Skeletal muscle tissue (tissue), 4 donors: ENCODE results near the gene DGCR2. TPM values are rescaled to one million over a fixed set of nuclear protein-coding genes. Genes with fewer than 3 reads are reported as not detected.

ENCODE experiments used
- H3K27ac ChIP-seq: one replicate; pipeline ENCODE4 v1.7.0; 2013; ENCODE audit warnings: mild to moderate bottlenecking, low read depth, low read length, inconsistent platforms
- H3K27me3 ChIP-seq, 3 donors: one replicate each; pipeline ENCODE4 v1.7.0; 2013; ENCODE audit warnings: low read length in 3 of 3; ENCODE audit not compliant: control insufficient read depth in 3 of 3, insufficient read depth in 3 of 3
- H3K36me3 ChIP-seq, 3 donors: one replicate each; pipeline ENCODE4 v1.7.0; 2013; ENCODE audit warnings: low read length in 3 of 3; ENCODE audit not compliant: control insufficient read depth in 3 of 3, insufficient read depth in 3 of 3
- H3K4me1 ChIP-seq, 3 donors: one replicate each; pipeline ENCODE4 v1.7.0; 2013; ENCODE audit warnings: low read length in 3 of 3, mild to moderate bottlenecking in 3 of 3; ENCODE audit not compliant: control insufficient read depth in 3 of 3, insufficient read depth in 3 of 3
- H3K4me3 ChIP-seq, 3 donors: one replicate each; pipeline ENCODE4 v1.7.0; 2013; ENCODE audit warnings: low read length in 3 of 3
- H3K9ac ChIP-seq, 3 donors: one replicate each; pipeline ENCODE4 v1.7.0; 2013; ENCODE audit warnings: low read length in 3 of 3, mild to moderate bottlenecking in 3 of 3, moderate library complexity in 2 of 3, low read depth in 1 of 3
- H3K9me3 ChIP-seq, 3 donors: one replicate each; pipeline ENCODE4 v1.7.0; 2013; ENCODE audit warnings: low read length in 3 of 3; ENCODE audit not compliant: control insufficient read depth in 3 of 3
- total RNA-seq: library from RNA; depleted of rRNA; stranded (reverse); fragments of >200 nt; gene quantifications from one replicate; pipeline ENCODE4 v1.2.3, GENCODE V29; 2014
- donor health status: Osteomylitis.

Gene DGCR2
- total RNA-seq, 1 donor from 2014 or later, result 41.8 TPM

DNA sequence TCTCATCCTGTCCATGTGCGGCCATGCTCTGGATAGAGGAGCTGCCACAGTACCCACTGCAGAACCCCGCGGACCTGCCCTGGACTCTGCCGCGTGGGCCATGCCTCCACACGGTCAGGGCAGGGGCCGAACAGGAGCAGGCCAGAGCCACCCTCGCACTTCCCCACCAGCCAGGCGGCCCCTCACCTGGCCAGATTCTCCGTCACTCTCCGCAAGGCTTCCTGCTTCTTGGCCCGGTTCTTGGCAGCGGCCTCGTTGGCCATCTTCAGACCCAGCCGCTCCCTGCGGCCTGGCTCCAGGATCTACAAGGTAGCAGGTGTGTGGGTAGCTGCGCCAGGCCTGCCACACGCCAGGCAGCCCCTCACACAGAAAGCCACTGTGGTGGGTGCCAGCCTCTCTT is 12.7 kb upstream of the DGCR2 start:
- no peaks in the 10 kb centered on the region for H3K9me3 ChIP-seq
- no peak overlapping the region for H3K4me3 ChIP-seq
- no peak overlapping the region for H3K9ac ChIP-seq
- H3K27ac ChIP-seq, result no peak overlapping the region
- H3K27me3 ChIP-seq, result no peaks in the 10 kb centered on the region
- no peaks in the 10 kb centered on the region for H3K4me1 ChIP-seq
- H3K36me3 ChIP-seq, result peaks cover 67 to 80% (median 69%) of the 10 kb centered on the region in 3 donors

DNA sequence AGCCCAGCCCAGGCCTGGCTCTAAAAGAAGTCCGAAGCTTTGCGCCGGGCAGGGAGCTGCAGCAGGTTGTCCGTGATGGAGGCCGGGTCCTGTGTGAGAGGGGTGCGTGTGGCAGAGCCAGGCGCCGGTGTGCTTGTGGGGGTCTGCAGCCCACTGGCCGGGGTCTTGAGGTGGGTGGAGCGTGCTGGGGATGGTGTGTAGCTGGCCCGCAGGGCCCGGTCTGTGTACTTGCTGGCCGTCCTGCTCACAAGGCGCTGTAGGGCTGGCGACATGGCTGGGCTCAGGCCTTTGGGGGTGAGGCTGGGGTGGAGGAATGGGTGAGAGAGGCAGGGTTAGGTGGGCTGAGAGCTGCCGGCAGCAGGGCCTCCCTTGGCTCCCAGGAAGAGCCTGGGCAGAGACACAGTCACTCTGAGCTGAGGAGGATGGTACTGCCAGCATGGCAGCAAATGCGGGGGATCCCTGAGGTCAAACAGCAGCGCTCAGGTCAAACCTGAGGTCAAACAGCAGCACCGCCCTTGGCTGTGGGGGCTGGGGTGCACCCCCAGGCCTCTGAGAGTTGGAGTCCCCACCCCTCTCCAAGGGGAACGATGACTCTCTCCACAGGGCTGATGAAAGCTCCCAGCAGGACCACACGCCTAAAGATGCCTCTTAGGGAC is 12.1 kb upstream of the DGCR2 start:
- Histone ChIP-seq H3K27ac (no peak overlapping the region), H3K9me3 (no peaks in the 10 kb centered on the region), H3K4me1 (no peaks in the 10 kb centered on the region), H3K27me3 (no peaks in the 10 kb centered on the region), H3K36me3 (peaks cover 61 to 74% (median 63%) of the 10 kb centered on the region in 3 donors), H3K9ac (no peak overlapping the region), H3K4me3 (no peak overlapping the region)

DNA sequence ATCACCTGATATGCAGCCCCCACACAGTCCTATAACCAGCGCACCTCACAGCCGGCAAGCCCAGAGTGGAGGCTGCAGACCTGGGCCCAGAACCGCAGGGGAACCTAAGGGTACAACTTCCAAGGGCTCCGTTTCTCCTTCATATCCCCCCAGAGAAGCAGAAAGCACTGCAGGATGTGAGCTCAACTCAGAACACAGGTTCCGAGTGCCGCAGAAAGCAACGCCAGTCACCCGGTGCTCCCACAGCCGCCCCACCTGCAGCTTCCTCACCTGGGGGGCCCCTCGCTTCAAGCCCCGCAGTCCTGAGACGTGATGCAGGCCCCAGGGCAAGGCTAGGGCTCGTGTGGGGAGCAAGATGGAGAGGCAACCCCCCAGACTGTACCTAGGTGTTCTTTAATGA is 11.3 kb upstream of the DGCR2 start:
- no peaks in the 10 kb centered on the region for H3K9me3 ChIP-seq
- H3K27ac ChIP-seq, result no peak overlapping the region
- H3K4me3 ChIP-seq, result no peak overlapping the region
- H3K9ac ChIP-seq, result no peak overlapping the region
- H3K4me1 ChIP-seq, result no peaks in the 10 kb centered on the region
- H3K36me3 ChIP-seq, result peaks cover 54 to 67% (median 56%) of the 10 kb centered on the region in 3 donors
- H3K27me3 ChIP-seq, result no peaks in the 10 kb centered on the region

DNA sequence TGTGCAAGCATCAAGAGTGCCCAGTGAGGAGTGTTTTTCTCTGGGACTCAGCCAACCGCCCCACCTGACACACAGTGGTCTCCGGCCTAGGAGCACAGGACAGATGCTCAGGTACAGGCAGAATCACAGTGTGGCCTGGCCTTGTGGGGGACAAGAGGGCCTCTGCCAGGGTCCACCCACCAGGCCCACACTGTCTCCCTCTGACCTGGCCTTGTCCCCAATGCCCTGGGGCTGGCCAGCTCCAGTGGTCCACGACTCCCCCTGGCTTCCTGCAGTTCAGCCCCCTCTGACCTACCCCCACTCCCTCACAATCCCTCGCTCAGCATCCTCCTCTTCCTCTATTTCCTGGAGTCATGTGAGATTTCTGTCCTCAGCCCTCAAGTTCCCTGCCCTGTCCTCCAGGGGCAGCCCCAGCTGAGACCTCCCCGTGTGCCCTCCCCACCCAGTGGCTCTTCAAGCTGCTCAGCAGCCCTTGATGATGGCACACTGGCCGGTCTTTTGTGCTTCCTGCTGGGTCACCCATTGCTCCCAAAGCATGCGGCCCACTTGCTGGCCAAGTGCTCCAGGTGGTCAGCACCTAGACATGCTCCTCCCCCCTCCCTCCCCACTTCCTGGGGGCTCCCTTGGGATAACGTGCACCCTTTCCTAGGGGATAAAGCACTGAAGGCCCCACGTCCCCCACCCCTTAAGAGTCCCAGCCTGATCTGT is 10.6 kb upstream of the DGCR2 start:
- no peak overlapping the region for H3K9ac ChIP-seq
- no peaks in the 10 kb centered on the region for H3K27me3 ChIP-seq
- H3K9me3 ChIP-seq, result no peaks in the 10 kb centered on the region
- H3K36me3 ChIP-seq, result peaks cover 46 to 60% (median 51%) of the 10 kb centered on the region in 3 donors
- H3K4me1 ChIP-seq, result no peaks in the 10 kb centered on the region
- H3K4me3 ChIP-seq, result no peak overlapping the region
- no peak overlapping the region for H3K27ac ChIP-seq

DNA sequence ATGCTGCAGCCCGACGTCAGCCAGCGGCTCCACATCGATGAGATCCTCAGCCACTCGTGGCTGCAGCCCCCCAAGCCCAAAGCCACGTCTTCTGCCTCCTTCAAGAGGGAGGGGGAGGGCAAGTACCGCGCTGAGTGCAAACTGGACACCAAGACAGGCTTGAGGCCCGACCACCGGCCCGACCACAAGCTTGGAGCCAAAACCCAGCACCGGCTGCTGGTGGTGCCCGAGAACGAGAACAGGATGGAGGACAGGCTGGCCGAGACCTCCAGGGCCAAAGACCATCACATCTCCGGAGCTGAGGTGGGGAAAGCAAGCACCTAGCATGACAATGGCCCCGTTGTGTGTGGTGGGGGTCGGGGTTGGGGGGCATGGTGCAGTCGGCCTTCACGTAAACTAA is 9.9 kb upstream of the DGCR2 start:
- H3K27ac ChIP-seq, result no peak overlapping the region
- no peaks in the 10 kb centered on the region for H3K9me3 ChIP-seq
- peaks cover 39 to 53% (median 45%) of the 10 kb centered on the region in 3 donors for H3K36me3 ChIP-seq
- no peaks in the 10 kb centered on the region for H3K27me3 ChIP-seq
- no peak overlapping the region for H3K9ac ChIP-seq
- H3K4me1 ChIP-seq, result no peaks in the 10 kb centered on the region
- no peak overlapping the region for H3K4me3 ChIP-seq

DNA sequence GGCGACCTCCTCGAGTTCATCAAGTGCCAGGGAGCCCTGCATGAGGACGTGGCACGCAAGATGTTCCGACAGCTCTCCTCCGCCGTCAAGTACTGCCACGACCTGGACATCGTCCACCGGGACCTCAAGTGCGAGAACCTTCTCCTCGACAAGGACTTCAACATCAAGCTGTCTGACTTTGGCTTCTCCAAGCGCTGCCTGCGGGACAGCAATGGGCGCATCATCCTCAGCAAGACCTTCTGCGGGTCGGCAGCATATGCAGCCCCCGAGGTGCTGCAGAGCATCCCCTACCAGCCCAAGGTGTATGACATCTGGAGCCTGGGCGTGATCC is 9.4 kb upstream of the DGCR2 start:
- H3K9ac ChIP-seq, result no peak overlapping the region
- H3K4me3 ChIP-seq, result no peak overlapping the region
- peaks cover 34 to 48% (median 39%) of the 10 kb centered on the region in 3 donors for H3K36me3 ChIP-seq
- H3K9me3 ChIP-seq, result no peaks in the 10 kb centered on the region
- no peaks in the 10 kb centered on the region for H3K4me1 ChIP-seq
- no peak overlapping the region for H3K27ac ChIP-seq
- no peaks in the 10 kb centered on the region for H3K27me3 ChIP-seq

DNA sequence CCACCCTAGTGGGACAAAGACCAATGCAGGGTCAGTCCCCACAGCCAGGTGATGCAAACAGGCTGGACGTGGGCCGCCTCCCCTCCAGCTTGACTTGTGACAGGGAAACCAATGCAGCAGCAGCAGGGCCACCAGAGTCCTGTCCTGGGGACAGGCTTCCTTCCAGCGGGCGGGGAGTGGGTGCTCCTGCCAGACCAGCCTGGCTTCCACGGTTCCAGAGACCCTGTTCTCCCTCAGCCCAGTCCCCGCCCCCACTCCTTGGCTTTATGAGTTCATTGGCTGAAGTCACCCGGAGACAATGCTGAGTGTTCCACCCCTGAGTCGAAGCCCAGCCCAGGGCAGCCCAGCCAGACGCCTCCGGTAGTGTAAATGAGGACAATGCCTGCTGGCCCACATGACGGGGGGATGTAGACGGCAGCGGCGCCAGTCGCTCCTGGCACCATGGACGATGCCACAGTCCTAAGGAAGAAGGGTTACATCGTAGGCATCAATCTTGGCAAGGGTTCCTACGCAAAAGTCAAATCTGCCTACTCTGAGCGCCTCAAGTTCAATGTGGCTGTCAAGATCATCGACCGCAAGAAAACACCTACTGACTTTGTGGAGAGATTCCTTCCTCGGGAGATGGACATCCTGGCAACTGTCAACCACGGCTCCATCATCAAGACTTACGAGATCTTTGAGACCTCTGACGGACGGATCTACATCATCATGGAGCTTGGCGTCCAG is 8.9 kb upstream of the DGCR2 start, which contains the start of gene TSSK2:
TSS of gene TSSK2 (plus strand) at position 350 of the 726 bp plus-strand sequence. CDS start at position 442, 92 bp downstream.
- no peak within 1 kb of the TSS for H3K9ac ChIP-seq
- H3K4me1 ChIP-seq, result no peaks in the 10 kb centered on the region
- H3K4me3 ChIP-seq, result no peak within 1 kb of the TSS
- peaks cover 30 to 44% (median 35%) of the 10 kb centered on the region in 3 donors for H3K36me3 ChIP-seq
- no peaks in the 10 kb centered on the region for H3K9me3 ChIP-seq
- no peak within 1 kb of the TSS for H3K27ac ChIP-seq
- no peaks in the 10 kb centered on the region for H3K27me3 ChIP-seq

DNA sequence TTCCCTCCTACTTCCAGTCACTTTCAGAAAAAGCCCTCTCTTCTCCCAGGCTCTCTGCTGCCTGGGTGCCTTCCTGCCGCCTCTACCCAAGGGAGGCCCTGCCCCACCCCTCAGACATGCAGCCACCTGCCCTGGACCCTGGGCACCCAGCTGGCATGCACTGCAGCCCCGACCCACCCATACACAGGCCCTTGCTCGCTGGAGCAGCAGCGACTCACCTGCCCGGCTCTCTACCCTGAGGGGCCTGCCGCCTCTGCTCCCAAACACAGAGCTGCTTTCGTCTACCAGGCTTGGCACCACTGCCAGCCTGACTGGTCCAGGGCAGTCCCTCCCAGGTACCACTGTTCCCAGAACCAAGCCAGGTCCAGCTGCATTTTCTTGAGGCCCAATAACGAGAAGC is 7.7 kb upstream of the DGCR2 start:
- no peak overlapping the region for H3K27ac ChIP-seq
- no peaks in the 10 kb centered on the region for H3K27me3 ChIP-seq
- H3K4me1 ChIP-seq, result no peaks in the 10 kb centered on the region
- H3K9me3 ChIP-seq, result no peaks in the 10 kb centered on the region
- peaks cover 25 to 32% (median 26%) of the 10 kb centered on the region in 3 donors for H3K36me3 ChIP-seq
- no peak overlapping the region for H3K9ac ChIP-seq
- H3K4me3 ChIP-seq, result no peak overlapping the region

DNA sequence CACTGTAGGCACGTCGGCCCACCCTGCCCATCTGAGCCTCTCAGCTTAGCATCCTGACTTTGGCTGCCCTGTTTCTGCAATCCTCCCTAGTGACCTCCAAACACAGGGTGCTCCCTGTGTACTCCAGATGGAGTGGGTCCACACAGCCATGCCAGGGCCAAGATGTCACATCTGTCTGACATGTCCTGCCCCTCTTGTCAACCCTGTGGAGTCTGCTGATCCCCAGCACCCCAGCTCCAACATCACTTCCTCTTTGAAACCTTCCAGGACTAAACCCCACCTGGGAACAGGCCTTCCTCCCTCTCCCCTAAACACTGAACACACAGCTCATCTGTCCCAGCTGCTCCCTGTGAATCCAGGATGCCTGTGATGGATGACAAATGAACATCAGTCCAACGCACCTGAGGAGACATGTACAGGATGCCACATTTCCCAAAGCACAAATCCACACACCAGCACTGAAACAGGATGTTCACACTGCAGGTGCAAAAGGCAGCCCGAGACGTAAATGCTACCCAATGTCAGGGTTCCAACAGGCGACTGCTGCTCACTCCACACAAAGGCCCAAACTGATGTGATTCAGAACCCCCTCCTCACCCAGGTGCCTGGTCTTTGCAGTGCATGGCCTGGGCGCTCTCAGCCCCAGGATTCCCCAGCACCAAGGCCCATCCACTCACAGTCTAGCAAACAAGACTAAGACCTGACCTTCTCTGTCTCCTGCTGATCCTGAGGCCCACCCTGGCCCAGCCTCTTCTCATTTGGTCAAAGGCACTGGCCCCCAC is 6.9 kb upstream of the DGCR2 start:
- Histone ChIP-seq H3K27me3 (no peaks in the 10 kb centered on the region), H3K9me3 (no peaks in the 10 kb centered on the region), H3K4me3 (no peak overlapping the region), H3K4me1 (no peaks in the 10 kb centered on the region), H3K36me3 (peaks cover 17 to 25% (median 19%) of the 10 kb centered on the region in 3 donors), H3K27ac (no peak overlapping the region), H3K9ac (no peak overlapping the region)
